CD4-positive, alpha-beta T cell treated with Interleukin-15 for 1 hour (primary cell): ENCODE results near the gene ZC3H18.
A peak's percentile ranks its signal among the peaks of the same experiment; 100 is the strongest.

ENCODE experiments used
- DNase-seq: peaks from one replicate; pipeline ENCODE4 v3.0.0-alpha.2; 2020

The ZC3H18 gene

GRCh38 chr16:88569985-88570690 is at the start of gene ZC3H18:
ZC3H18 (plus strand) TSS chr16:88570403; CDS start chr16:88577124, 6,721 bp downstream.
- DNase-seq, result peak; percentile 97

- DNase-seq, result no peak
Observed at GRCh38 chr16:88521674-88522073, 48.5 kb upstream of the ZC3H18 start.

GRCh38 chr16:88522276-88522949 is 47.8 kb upstream of the ZC3H18 start:
- no peak for DNase-seq

- DNase-seq, result no peak
Observed at GRCh38 chr16:88523309-88524161, 46.7 kb upstream of the ZC3H18 start.

GRCh38 chr16:88524274-88524972 is 45.8 kb upstream of the ZC3H18 start:
- DNase-seq, result no peak

- no peak for DNase-seq
Observed at GRCh38 chr16:88524973-88525662, 45.1 kb upstream of the ZC3H18 start.

- DNase-seq, result no peak
Observed at GRCh38 chr16:88525663-88525990, 44.6 kb upstream of the ZC3H18 start.

- no peak for DNase-seq
Observed at GRCh38 chr16:88526008-88526905, 43.9 kb upstream of the ZC3H18 start.

GRCh38 chr16:88526906-88527185 is 43.4 kb upstream of the ZC3H18 start:
- DNase-seq, result no peak

GRCh38 chr16:88527186-88527936 is 42.8 kb upstream of the ZC3H18 start:
- peak; percentile 63 for DNase-seq

GRCh38 chr16:88527937-88528743 is 42.1 kb upstream of the ZC3H18 start:
- no peak for DNase-seq

GRCh38 chr16:88528902-88529318 is 41.3 kb upstream of the ZC3H18 start:
- no peak for DNase-seq

- no peak for DNase-seq
Observed at GRCh38 chr16:88529596-88529995, 40.6 kb upstream of the ZC3H18 start.

- no peak for DNase-seq
Observed at GRCh38 chr16:88530051-88530857, 39.9 kb upstream of the ZC3H18 start.

- no peak for DNase-seq
Observed at GRCh38 chr16:88530858-88531203, 39.4 kb upstream of the ZC3H18 start.

- no peak for DNase-seq
Observed at GRCh38 chr16:88531346-88531745, 38.9 kb upstream of the ZC3H18 start.

GRCh38 chr16:88531931-88532433 is 38.2 kb upstream of the ZC3H18 start:
- DNase-seq, result no peak

- no peak for DNase-seq
Observed at GRCh38 chr16:88532434-88533241, 37.6 kb upstream of the ZC3H18 start.
